Keratinocyte (primary cell): ENCODE measurements around the gene PAGE4. TPM values are rescaled to one million over a fixed set of nuclear protein-coding genes. Genes with fewer than 3 reads are reported as not detected.

Source experiments
- DNase-seq: peaks from one replicate; pipeline ENCODE4 v3.0.0-alpha.2; 2011; ENCODE audit warnings: low read depth, missing footprints, low spot score
- FAIRE-seq: peaks from 2 replicates; lab custom pipeline; 2011; peaks lifted over from hg19 to GRCh38; lab: Jason Lieb, UNC
- H2AFZ ChIP-seq: 2 replicates; pipeline ENCODE4 v1.6.0; 2012; ENCODE audit warnings: low read length, control low read depth, inconsistent platforms; ENCODE audit not compliant: control insufficient read depth
- H3K27ac ChIP-seq: 2 replicates; pipeline ENCODE4 v1.5.1; 2011; ENCODE audit warnings: low read length; ENCODE audit not compliant: control insufficient read depth, insufficient read depth
- H3K27me3 ChIP-seq: 3 replicates; pipeline ENCODE4 v1.6.0; 2011; ENCODE audit warnings: low read length; ENCODE audit not compliant: control insufficient read depth, insufficient read depth; ENCODE audit errors: extremely low read depth
- H3K36me3 ChIP-seq, 2 experiments: 2 replicates in 1 of 2; 3 replicates in 1 of 2; pipeline ENCODE4 v1.5.1; 2011; ENCODE audit warnings: low read length in 2 of 2, mild to moderate bottlenecking in 1 of 2; ENCODE audit not compliant: control insufficient read depth in 2 of 2, insufficient read depth in 2 of 2; ENCODE audit errors: extremely low read depth in 1 of 2
- H3K4me1 ChIP-seq: 3 replicates; pipeline ENCODE4 v1.5.1; 2011; ENCODE audit warnings: low read length; ENCODE audit not compliant: control insufficient read depth, insufficient read depth; ENCODE audit errors: extremely low read depth
- H3K4me2 ChIP-seq: 3 replicates; pipeline ENCODE4 v1.6.0; 2011; ENCODE audit warnings: low read depth, low read length; ENCODE audit not compliant: control insufficient read depth, insufficient read depth; ENCODE audit errors: extremely low read depth
- H3K4me3 ChIP-seq, 3 experiments: fragments of 200-600 bp in 1 of 3; sonication (generic) in 1 of 3; 2 replicates in 2 of 3; 3 replicates in 1 of 3; pipeline ENCODE4 v1.5.1; 2011 to 2016; ENCODE audit warnings: low read length in 3 of 3, mild to moderate bottlenecking in 3 of 3, control low read depth in 2 of 3, inconsistent platforms in 1 of 3, low read depth in 1 of 3, mixed read lengths in 1 of 3, mixed run types in 1 of 3, moderate library complexity in 1 of 3; ENCODE audit not compliant: control insufficient read depth in 2 of 3, insufficient read depth in 2 of 3; ENCODE audit errors: extremely low read depth in 1 of 3
- H3K79me2 ChIP-seq: 2 replicates; pipeline ENCODE4 v1.6.0; 2012; ENCODE audit warnings: low read length; ENCODE audit not compliant: control insufficient read depth, insufficient read depth
- H3K9ac ChIP-seq: 3 replicates; pipeline ENCODE4 v1.6.0; 2011; ENCODE audit warnings: low read length; ENCODE audit not compliant: control insufficient read depth, insufficient read depth; ENCODE audit errors: extremely low read depth
- H3K9me1 ChIP-seq: 3 replicates; pipeline ENCODE4 v1.6.0; 2011; ENCODE audit warnings: low read length; ENCODE audit not compliant: control insufficient read depth, insufficient read depth; ENCODE audit errors: extremely low read depth
- H3K9me3 ChIP-seq: 2 replicates; pipeline ENCODE4 v1.5.1; 2012; ENCODE audit warnings: low read depth, low read length; ENCODE audit not compliant: control insufficient read depth
- H4K20me1 ChIP-seq: 3 replicates; pipeline ENCODE4 v1.6.0; 2011; ENCODE audit warnings: low read length; ENCODE audit not compliant: control insufficient read depth, insufficient read depth; ENCODE audit errors: extremely low read depth
- CTCF ChIP-seq, 3 experiments: IDR thresholded peaks in 1 of 3; conservative IDR thresholded peaks in 1 of 3; optimal IDR thresholded peaks in 1 of 3; 2 replicates in 2 of 3; 3 replicates in 1 of 3; pipeline versions ENCODE3 to v1.5.1; 2011; ENCODE audit warnings: low read length in 3 of 3, mild to moderate bottlenecking in 3 of 3, moderate library complexity in 2 of 3, control low read depth in 1 of 3, inconsistent platforms in 1 of 3; ENCODE audit not compliant: insufficient read depth in 2 of 3; ENCODE audit errors: extremely low read depth in 1 of 3
- EZH2 ChIP-seq: IDR thresholded peaks from one replicate; pipeline ENCODE4 v1.6.1; 2012; ENCODE audit warnings: inconsistent platforms, mild to moderate bottlenecking, low read length, moderate library complexity
- dilution Hi-C: fragments of 300-500 bp; cut with MboI; formaldehyde crosslinking; loops from one replicate; pipeline ENCODE4 v1.7.0; 2020; ENCODE audit warnings: low sequenced_read_pairs; ENCODE audit not compliant: extremely low pct_ligation_motif_present
- polyA minus RNA-seq, 3 experiments: library from RNA; depleted of rRNA, polyadenylated mRNA; stranded (reverse); fragments of >200 nt; gene quantifications; 1 replicate in 1 of 3; 2 replicates in 1 of 3; 3 replicates in 1 of 3; pipeline ENCODE4 v1.2.3, GENCODE V29; 2011
- polyA plus RNA-seq, 5 experiments: library from polyadenylated mRNA; depleted of rRNA in 3 of 5; stranded (reverse) in 3 of 5; stranded (forward) in 1 of 5; unstranded in 1 of 5; fragments of >200 nt; gene quantifications; 1 replicate in 1 of 5; 2 replicates in 3 of 5; 3 replicates in 1 of 5; pipeline versions ENCODE4 v1.2.1 to v1.2.3, GENCODE V29; 2011 to 2012; ENCODE audit warnings: missing spikeins in 2 of 5, low read depth in 1 of 5, low replicate concordance in 1 of 5

PAGE4 gene
- not detected in 3 replicates for polyA plus RNA-seq
- polyA plus RNA-seq (2011; ENCODE audit: low read depth), result not detected
- polyA plus RNA-seq (2011; cell fraction: cytosol; rRNA removed), result not detected in 2 replicates
- not detected in 2 replicates for polyA plus RNA-seq (2011; cell fraction: nucleus; rRNA removed)
- not detected in 2 replicates for polyA plus RNA-seq (2012; ENCODE audit: low replicate concordance)
- not detected in 3 replicates for polyA minus RNA-seq
- not detected for polyA minus RNA-seq (2011; cell fraction: cytosol; rRNA and poly(A)+ RNA removed)
- polyA minus RNA-seq (2011; cell fraction: nucleus; rRNA and poly(A)+ RNA removed), result not detected in 2 replicates

GRCh38 chrX:49829016-49829415, at the start of gene PAGE4:
Gene PAGE4, plus strand, starts transcription at chrX:49829303. Its CDS starts 1,126 bp downstream, at chrX:49830429.
- DNase-seq (no peak), FAIRE-seq (no peak)
- Histone ChIP-seq H2AFZ (no peak within 1 kb of the TSS), H3K9ac (no peak within 1 kb of the TSS), H3K27ac (no peak within 1 kb of the TSS), H3K4me1 (no peaks in the 10 kb centered on the region), H3K9me1 (no peaks in the 10 kb centered on the region), H3K36me3 (no peaks in the 10 kb centered on the region), H3K4me2 (no peak within 1 kb of the TSS), H3K79me2 (no peaks in the 10 kb centered on the region), H3K27me3 (no peaks in the 10 kb centered on the region), H3K4me3 (no peak within 1 kb of the TSS), H3K9me3 (no peaks in the 10 kb centered on the region), H4K20me1 (no peaks in the 10 kb centered on the region)
- TF ChIP-seq CTCF (optimal IDR thresholded peaks at IDR 0.05 in 1 of 3, IDR thresholded peaks at IDR 0.05 in 1 of 3, conservative IDR thresholded peaks at IDR 0.05 in 1 of 3; ENCODE audit: extremely low read depth in 1 of 3, insufficient read depth in 2 of 3, low read length in 3 of 3), result no peak
- TF ChIP-seq EZH2, result no peak
- dilution Hi-C loops, result no loop called here

GRCh38 chrX:49784747-49785280, 44.3 kb upstream of the PAGE4 start:
- Histone ChIP-seq H3K4me3 (no peak overlapping the region), H3K9ac (no peak overlapping the region), H3K79me2 (no peaks in the 10 kb centered on the region), H2AFZ (no peak overlapping the region), H3K9me3 (no peaks in the 10 kb centered on the region), H3K27ac (no peak overlapping the region), H3K9me1 (no peaks in the 10 kb centered on the region), H3K4me1 (no peaks in the 10 kb centered on the region), H3K36me3 (no peaks in the 10 kb centered on the region), H3K4me2 (no peak overlapping the region), H3K27me3 (no peaks in the 10 kb centered on the region), H4K20me1 (no peaks in the 10 kb centered on the region)
- no peak for TF ChIP-seq EZH2
- no peak for TF ChIP-seq CTCF (optimal IDR thresholded peaks at IDR 0.05 in 1 of 3, IDR thresholded peaks at IDR 0.05 in 1 of 3, conservative IDR thresholded peaks at IDR 0.05 in 1 of 3; ENCODE audit: extremely low read depth in 1 of 3, insufficient read depth in 2 of 3, low read length in 3 of 3)
- FAIRE-seq (no peak), DNase-seq (no peak)
- dilution Hi-C loops, result no loop called here
